Measurements from ENCODE around the gene PAPPA2.
"Not testable (repeated sequence)": the region's sequence is repeated elsewhere in the genome, so short reads cannot be mapped to it uniquely, and the experiment has no call there.

Gene PAPPA2

GRCh38 chr1:176699821-176700220 is 236.8 kb downstream of the PAPPA2 start:
- DNase-seq, result no peak

GRCh38 chr1:176701151-176701866 is 238.3 kb downstream of the PAPPA2 start:
- no peak for DNase-seq

- no peak for DNase-seq
These were observed 239.9 kb downstream of the PAPPA2 start for GRCh38 chr1:176702901-176703300.

- DNase-seq, result no peak
These were observed 242.6 kb downstream of the PAPPA2 start for GRCh38 chr1:176705585-176705984.

- DNase-seq, result no peak
These were observed 254.2 kb downstream of the PAPPA2 start for GRCh38 chr1:176717066-176717750.

- DNase-seq, result no peak
These were observed 256.5 kb downstream of the PAPPA2 start for GRCh38 chr1:176719447-176719846.

- no peak for DNase-seq
These were observed 257.9 kb downstream of the PAPPA2 start for GRCh38 chr1:176720838-176721237.

GRCh38 chr1:176733661-176734060 is 270.7 kb downstream of the PAPPA2 start:
- no peak for DNase-seq

- DNase-seq, result peak; percentile 12
These were observed 272.2 kb downstream of the PAPPA2 start for GRCh38 chr1:176735201-176735600.

- no peak for DNase-seq
These were observed 273.0 kb downstream of the PAPPA2 start for GRCh38 chr1:176736015-176736414.

GRCh38 chr1:176741181-176741580 is 278.2 kb downstream of the PAPPA2 start:
- no peak for DNase-seq

GRCh38 chr1:176742322-176742721 is 279.3 kb downstream of the PAPPA2 start:
- no peak for DNase-seq

- DNase-seq, result no peak
These were observed 281.2 kb downstream of the PAPPA2 start for GRCh38 chr1:176744142-176744541.

GRCh38 chr1:176745945-176746344 is 283.0 kb downstream of the PAPPA2 start:
- peak; percentile 12 for DNase-seq

- DNase-seq, result no peak
These were observed 289.5 kb downstream of the PAPPA2 start for GRCh38 chr1:176752505-176752904.

GRCh38 chr1:176754676-176755075 is 291.7 kb downstream of the PAPPA2 start:
- DNase-seq, result no peak

GRCh38 chr1:176756817-176757216 is 293.8 kb downstream of the PAPPA2 start:
- DNase-seq, result not testable (repeated sequence)

- DNase-seq, result no peak
These were observed 302.6 kb downstream of the PAPPA2 start for GRCh38 chr1:176765608-176766007.

- DNase-seq, result no peak
These were observed 303.8 kb downstream of the PAPPA2 start for GRCh38 chr1:176766779-176767178.

- no peak for DNase-seq
These were observed 304.8 kb downstream of the PAPPA2 start for GRCh38 chr1:176767714-176768136.

- DNase-seq, result no peak
These were observed 305.6 kb downstream of the PAPPA2 start for GRCh38 chr1:176768532-176768931.

GRCh38 chr1:176770066-176770465 is 307.1 kb downstream of the PAPPA2 start:
- DNase-seq, result no peak

GRCh38 chr1:176773038-176773437 is 310.1 kb downstream of the PAPPA2 start:
- DNase-seq, result no peak

- no peak for DNase-seq
These were observed 311.2 kb downstream of the PAPPA2 start for GRCh38 chr1:176774224-176774623.

Data from fibroblast of skin of scalp (primary cell).